Head of caudate nucleus (tissue), 42 donors: ENCODE data around the gene DENND5B.
"Not testable (repeated sequence)": the region's sequence is repeated elsewhere in the genome, so short reads cannot be mapped to it uniquely, and the experiment has no call there.

ENCODE experiments used
- DNase-seq, 42 donors: peaks; one replicate each; pipeline versions ENCODE4 v3.0.0 to v3.0.0-alpha.2; 2020 to 2021; ENCODE audit warnings: mixed read lengths in 7 of 42
- intact Hi-C: fragments of 100-400 bp; cut with DNase I; formaldehyde crosslinking; loops from one replicate; pipeline ENCODE4 v1.15.0; 2022

The DENND5B gene

DNA sequence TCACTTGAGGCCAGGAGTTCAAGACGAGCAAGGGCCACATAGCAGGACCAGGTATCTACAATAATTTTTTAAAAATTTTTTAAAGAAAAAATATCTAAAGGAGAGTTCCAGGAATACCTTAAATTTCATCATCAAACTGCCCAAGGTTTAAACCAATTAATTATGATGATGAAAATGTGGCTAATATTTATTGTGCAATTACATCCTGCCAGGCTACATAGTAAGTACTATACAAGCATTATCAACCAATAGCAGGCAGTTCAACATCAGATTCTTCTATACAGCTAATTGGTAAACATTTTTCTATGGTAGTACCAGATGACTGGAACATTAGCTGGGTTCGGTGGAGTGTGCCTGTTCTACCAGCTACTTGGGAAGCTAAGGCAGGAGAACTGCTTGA, 24.4 kb downstream of the DENND5B start:
- DNase-seq, result no peak
- intact Hi-C loops, result no loop called here

DNA sequence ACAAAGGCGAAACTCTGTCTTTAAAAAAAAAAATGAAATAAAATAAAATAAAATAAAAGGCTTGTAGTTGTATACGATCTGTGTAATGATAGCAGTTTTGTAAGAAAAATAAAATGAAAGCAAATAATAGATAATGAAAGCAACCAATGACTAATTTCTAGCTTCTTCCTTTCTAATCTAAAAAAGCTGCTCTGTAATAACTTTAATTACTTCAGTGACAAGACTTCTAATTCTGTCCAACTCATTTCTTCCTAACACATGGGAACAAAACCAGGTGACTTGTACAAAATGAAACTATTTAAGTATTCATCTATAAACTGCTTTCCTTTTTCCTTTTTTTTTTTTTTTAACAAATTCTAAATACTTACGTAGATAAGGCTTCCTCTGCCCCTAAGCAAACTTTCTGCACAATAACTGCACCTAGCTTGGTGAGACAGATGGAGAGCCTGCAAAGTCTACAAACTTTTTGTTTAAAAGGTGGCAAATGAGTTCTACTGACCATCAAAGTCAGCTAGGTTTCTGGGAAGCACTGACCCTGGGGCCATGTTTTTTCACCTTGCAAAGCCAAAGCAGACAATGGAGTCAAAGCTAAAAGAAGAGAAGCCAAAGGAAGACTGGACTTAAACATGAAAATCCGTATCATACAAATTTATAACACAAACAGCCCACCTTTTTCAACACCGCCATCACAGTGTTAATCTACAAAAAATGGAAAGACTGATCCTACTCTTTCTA, 28.2 kb downstream of the DENND5B start:
- intact Hi-C loops, result no loop called here
- no peak for DNase-seq

DNA sequence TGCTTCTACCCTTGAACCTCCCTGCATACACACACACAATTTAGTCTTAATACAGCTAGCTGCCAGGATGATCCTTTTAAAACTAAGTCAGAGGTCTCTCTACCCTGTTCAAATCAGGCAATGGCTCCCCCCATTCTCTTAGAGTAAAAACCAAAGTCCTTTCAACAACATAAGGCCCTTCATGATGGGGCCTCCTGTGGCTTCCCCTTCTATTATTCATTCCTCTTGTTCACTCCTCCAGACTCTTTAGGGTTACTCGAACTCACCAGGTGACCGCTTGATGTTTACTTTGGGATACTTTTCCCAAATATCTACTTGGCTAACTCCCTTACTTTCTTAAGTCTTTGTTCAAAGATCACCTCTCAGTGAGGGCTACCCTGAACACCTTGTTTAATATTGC, 30.4 kb downstream of the DENND5B start:
- intact Hi-C loops, result no loop called here
- DNase-seq, result no peak

DNA sequence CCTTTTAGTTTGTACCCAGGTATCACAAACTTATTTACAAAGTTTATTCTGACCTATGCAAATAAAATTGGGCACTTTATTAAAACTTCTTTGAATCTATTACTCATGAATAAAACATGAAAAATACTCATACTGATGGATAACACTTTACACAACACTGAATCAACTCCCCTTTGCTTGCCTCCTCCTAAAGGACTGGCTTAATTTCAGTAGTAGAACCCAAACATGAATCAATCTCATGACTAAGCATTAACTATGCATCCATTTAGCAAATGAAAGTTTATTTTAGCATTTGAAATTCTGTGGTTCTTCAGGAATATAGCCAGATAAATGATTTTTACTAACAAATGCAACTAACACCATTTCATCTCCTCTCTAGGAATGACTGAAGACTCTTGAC, 32.4 kb downstream of the DENND5B start:
- intact Hi-C loops, result no loop called here
- no peak for DNase-seq

DNA sequence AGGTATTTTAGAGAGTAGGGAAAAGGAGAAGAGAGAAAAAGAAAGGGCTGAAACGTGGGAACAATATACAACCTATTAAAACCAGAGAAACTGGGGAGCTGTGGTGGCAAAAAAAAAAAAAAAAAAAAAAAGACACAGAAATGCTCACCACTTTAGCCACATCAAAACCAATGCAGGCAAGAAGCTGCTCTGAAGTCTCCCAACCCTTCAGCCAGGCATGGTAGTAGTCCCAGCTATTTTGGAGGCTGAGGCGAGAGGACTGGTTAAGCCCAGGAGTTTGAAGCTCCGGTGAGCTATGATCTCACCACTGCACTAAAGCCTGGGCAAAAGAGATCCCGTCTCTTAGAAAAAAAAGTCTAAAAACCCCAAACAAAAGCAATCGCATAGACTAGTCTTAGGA, 33.2 kb downstream of the DENND5B start:
- no peak for DNase-seq
- intact Hi-C loops, result no loop called here

DNA sequence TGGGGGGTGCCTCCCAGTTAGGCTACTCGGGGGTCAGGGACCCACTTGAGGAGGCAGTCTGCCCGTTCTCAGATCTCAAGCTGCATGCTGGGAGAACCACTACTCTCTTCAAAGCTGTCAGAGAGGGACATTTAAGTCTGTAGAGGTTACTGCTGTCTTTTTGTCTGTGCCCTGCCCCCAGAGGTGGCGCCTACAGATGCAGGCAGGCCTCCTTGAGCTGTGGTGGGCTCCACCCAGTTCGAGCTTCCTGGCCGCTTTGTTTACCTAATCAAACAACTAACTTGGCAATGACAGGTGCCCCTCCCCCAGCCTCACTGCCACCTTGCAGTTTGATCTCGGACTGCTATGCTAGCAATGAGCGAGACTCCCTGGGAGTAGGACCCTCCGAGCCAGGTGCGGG, 35.5 kb downstream of the DENND5B start:
- DNase-seq, intact Hi-C loops: not testable (repeated sequence)

DNA sequence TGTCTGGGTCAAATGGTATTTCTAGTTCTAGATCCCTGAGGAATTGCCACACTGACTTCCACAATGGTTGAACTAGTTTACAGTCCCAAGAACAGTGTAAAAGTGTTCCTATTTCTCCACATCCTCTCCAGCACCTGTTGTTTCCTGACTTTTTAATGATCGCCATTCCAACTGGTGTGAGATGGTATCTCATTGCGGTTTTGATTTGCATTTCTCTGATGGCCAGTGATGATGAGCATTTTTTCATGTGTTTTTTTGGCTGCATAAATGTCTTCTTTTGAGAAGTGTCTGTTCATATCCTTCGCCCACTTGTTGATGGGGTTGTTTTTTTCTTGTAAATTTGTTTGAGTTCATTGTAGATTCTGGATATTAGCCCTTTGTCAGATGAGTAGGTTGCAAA, 40.3 kb downstream of the DENND5B start:
- intact Hi-C loops, DNase-seq: not testable (repeated sequence)

DNA sequence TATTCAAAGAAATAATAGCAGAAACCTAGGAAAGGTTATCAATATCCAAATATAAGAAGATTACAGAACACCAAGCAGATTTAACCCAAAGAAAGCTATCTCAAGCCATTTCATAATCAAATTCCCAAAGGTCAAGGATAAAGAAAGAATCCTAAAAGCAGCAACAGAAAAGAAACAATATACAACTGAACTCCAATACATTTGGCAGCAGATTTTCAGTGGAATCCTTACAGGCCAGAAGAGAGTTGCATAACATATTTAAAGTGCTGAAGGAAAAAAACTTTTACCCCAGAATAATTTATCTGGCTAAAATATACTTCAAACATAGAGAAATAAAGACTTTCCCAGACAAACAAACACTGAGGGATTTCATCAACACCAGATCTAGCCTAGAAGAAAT, 54.3 kb downstream of the DENND5B start:
- no peak for DNase-seq
- intact Hi-C loops, result no loop called here

DNA sequence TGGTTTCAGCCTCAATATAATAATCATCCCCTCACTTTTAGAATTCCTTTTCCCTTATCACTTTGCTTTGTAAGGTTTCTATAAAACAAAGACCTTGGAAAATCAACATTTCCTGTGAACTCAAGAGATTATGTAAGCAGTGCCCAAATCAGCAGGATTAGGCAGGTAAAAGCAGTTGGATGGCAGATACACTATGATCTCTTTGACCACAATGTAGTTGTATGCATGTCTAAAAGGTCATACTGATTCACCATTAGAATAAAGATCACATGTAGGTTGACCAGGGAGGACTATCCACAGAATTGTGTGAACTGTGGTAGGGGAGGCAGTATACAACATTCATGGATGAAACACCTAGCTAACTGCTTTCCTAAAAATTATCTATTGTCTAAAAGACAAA, 57.5 kb downstream of the DENND5B start:
- intact Hi-C loops, result no loop called here

DNA sequence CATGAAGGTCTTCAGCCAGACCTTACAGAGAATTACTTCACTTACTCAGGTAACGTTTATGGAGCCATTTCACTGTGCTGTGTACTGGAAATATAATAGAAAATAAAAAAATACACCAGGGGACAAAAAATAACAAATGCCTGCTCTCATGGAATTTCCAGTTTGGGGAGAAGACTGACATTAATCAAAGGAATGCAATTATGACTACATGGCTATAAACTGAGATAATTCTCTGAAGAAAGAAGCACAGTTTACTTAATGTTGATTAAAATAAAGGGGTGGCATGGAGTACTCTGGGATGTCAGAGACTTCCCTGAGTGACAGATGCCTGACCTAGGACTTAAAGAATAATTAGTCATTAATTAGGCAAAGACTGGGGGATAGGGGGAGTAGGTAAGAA, 59.0 kb downstream of the DENND5B start:
- no peak for DNase-seq
- intact Hi-C loops, result no loop called here

More for the DNA sequence above, 57.5 kb downstream of the DENND5B start:
- DNase-seq, result no peak

DNA sequence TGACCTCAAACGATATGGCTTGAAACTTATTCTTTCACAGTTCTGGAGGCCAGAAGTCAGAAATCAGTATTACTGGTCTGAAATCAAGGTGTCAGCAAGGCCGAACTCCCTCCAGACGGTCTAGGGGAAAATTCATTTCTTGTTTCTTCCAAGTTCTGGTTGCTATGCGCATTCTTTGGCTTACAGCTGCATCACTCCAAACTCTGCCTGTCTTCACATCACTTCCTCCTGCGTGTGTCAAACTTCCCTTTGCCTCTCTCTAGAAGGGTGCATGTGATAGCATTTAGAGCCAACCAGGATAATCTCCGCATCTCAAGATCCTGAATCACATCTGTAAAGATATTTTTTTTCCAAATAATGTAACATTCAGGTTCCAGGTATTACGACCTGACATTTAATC, 62.8 kb downstream of the DENND5B start:
- DNase-seq, result no peak
- intact Hi-C loops, result no loop called here

DNA sequence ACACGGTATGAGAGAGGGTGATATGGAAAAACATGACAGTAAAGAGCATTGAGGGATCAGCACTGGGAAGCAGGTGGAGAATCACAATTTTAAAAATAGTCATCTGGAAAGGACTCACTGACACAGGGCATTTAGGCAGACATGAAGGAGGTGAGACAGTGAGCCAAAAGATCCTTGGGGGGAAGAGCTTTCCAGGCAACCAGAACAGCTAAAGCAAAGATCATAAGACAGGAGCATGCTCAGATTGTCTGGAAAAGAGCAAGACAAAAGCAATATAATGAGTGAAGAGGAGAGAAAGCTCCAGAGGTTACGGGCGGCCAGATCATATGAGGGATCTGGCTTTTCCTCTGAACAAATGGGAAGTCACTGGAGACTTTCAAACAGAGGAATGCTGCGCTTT, 63.9 kb downstream of the DENND5B start:
- intact Hi-C loops, result no loop called here
- no peak for DNase-seq

DNA sequence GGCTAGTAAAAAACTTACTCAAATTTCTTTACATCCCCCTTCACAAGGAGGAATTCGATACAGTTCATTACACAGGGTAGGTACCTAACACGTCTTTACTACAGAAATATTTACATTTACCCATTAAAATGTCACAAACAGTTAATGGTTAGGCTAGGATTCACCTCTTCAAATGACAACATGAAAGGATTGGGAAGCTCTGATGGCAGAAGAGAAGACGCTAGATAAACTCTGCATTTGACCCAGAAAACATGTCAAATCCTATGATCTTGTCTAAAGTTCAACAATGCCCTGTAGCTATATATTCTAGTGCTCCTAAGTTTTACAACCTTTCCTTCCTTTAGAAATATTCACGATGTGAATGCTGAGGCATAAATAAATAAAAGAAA, 64.8 kb downstream of the DENND5B start:
- intact Hi-C loops, result no loop called here
- DNase-seq, result no peak

DNA sequence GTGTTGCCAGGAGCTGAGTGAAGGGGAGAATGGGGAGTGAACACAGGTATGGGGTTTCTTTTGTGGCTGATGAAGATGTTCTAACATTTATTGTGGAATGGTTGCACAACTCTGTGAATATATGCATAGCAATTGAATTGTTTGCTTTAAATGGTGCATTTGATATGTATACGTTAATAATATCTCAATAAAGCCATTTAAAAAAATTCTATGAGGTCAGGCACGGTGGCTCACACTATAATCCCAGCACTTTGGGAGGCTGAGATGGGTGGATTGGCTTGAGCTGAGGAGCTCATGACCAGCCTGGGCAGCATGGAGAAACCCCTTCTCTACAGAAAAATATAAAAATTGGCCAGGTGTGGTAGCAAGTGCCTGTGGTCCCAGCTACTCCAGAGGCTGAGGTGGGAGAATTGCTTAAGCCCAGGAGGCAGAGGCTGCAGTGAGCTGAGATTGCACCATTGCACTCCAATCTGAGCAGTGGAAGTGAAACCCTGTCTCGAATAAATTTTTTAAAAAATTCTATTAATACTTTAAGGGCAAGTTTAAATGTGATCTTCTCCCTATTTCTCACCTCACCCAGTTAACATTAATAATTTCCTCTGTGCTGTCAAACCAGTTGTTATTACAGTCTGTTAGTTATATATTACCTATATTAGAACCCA, 65.3 kb downstream of the DENND5B start:
- intact Hi-C loops, result no loop called here
- no peak for DNase-seq

DNA sequence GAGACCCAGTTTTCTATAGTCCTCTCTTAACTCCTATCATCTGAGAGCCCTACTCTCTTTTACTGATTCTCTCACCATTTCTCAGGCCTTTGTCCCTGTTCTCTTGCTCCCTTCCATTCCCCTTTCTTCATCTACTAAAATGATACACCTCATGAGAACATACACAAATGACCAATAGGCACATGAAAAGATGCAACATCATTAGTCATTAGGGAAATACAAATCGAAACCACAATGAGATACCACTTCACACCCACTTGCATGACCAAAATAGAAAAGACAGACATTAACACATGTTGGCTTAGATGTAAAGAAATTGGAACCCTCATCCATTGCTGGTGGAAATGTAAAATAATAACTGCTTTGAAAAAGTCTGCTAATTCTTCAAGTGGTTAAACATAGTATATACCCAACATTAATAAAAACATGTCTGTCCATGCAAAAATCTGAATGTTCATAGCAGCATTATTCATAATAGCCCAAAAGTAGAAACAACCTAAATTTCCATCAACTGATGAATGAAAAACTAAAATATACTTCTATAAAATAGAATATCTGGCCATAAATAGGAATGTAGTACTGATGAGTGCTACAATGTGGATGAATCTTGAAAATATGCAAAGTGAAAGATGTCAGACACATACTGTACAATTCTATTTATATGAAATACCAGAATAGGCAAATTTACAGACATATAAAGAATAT, 66.0 kb downstream of the DENND5B start:
- intact Hi-C loops, result no loop called here
- no peak for DNase-seq

DNA sequence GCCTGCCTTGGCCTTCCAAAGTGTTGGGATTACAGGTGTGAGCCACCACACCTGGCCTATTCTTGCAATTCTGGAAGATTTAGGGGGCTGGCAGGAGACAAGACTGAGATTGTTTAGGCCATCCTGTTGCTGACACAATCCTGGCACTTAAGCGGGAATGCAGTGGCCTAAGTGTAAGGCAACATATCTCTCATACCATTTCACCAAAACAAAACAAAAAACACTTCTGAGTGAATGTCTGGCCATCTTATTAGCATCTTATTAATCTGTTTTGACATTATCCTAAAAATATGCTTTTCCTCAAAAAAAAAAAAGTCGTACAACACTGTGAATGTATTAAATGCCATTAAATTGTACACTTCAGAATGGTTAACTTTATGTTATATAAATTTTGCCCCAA, 67.6 kb downstream of the DENND5B start:
- no peak for DNase-seq
- intact Hi-C loops, result no loop called here

DNA sequence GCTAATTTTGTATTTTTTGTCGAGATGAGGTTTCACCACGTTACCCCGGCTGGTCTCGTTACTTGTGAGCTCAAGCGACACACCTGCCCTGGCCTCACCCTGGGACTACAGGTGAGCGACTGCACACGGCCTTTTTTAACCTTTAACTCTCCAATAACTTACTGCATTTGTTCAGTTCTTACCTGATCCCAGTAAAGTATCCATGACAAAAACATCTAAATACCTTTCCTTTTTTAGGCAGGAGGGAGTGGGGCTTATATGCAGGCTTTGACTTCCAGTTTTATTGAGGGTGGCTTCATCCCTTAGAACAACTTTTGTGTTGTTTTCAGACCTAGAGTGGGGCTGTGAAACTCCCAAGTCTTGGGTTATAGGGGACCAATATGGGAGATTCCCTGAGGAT, 68.3 kb downstream of the DENND5B start:
- no peak for DNase-seq
- intact Hi-C loops, result no loop called here

DNA sequence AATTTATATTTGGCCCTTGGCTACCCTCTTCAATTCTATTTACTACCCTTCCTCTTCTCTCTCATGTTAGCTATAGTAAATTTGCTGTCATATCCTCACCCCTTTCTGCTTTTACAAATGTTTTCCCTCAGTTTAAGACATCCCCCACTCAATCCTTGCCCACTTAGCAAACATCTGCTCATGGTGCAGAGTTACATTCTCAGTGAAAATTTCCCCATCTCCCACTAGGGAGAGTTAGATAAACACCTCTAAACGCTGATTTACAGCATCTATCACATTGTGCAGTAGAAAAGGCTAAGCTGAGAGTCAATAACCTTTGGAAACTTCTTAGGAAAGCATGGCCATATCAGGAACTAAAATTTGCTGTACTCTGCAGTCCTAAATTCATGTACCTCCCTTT, 69.0 kb downstream of the DENND5B start:
- DNase-seq, result no peak
- intact Hi-C loops, result no loop called here

DNA sequence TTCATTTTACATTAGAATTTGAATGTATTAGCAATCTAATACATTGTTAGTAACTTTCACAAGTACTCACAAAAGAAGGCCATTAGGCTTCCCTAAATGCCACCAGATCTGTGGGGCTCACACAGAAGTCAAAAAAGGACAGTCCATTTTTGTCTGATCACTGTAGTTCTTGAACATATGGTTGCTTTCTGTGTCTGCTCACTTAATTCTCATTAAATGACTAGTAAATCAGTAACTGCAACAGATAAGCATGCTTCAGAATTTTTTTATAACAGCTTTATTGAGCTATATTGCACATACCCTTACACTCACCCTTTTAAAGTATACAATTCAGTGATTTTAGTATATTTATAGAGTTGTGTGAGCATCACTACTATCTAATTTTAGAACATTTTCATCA, 71.4 kb downstream of the DENND5B start:
- no peak for DNase-seq
- intact Hi-C loops, result no loop called here

DNA sequence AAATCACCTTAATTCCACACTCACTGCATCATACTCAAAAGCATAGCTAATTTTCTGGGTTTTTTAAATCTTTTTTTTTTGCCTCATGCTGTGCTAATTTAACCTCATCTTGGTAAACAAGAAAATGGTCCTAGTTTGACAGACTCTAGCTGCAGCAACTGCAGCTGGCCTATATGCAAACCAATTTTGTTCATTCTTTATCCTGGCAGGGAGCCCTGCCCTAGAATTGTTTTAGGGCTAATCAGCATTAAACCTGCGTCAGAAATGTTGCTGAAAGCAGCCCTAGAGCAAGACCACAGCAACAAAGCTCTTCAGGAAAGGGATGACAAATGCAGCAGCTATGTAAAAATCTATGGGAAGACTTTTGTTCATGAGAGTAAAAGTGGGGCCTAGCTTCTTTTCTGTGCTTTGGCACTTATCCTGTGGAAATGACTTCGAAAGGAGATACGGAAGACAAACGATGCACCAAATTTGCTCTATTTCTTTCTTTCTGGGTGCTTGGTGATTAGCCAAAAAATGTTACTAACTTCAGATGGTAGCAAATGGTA, 72.2 kb downstream of the DENND5B start:
- peak in 7 of 42 donors; percentile 8 to 62 (median 19) for DNase-seq
- intact Hi-C loops, result no loop called here
